Glomerular endothelial cell (primary cell): Measurements from ENCODE around the gene WNT7B. TPM values are rescaled to one million over a fixed set of nuclear protein-coding genes. Genes with fewer than 3 reads are reported as not detected.

ENCODE experiments used
- DNase-seq: peaks from one replicate; pipeline ENCODE4 v3.0.0-alpha.2; 2011; ENCODE audit warnings: low read depth, low spot score; ENCODE audit errors: extremely low read depth
- total RNA-seq: library from RNA; depleted of rRNA; stranded (reverse); fragments of >200 nt; gene quantifications from 2 replicates; pipeline ENCODE4 v1.2.3, GENCODE V29; 2015

The WNT7B gene
- total RNA-seq, 1 donor from 2014 or later, result 1.5 TPM

- no peak for DNase-seq
Observed at GRCh38 chr22:45914309-45914708, 62.7 kb downstream of the WNT7B start.

GRCh38 chr22:45912910-45913309 lies 64.1 kb downstream of the WNT7B start:
- no peak for DNase-seq

GRCh38 chr22:45911601-45912271 lies 65.2 kb downstream of the WNT7B start:
- DNase-seq, result no peak

- no peak for DNase-seq
Observed at GRCh38 chr22:45910928-45911467, 66.0 kb downstream of the WNT7B start.

GRCh38 chr22:45908961-45909360 lies 68.0 kb downstream of the WNT7B start:
- DNase-seq, result no peak

- DNase-seq, result no peak
Observed at GRCh38 chr22:45907996-45908395, 69.0 kb downstream of the WNT7B start.

GRCh38 chr22:45907378-45907777 lies 69.6 kb downstream of the WNT7B start:
- no peak for DNase-seq

GRCh38 chr22:45906946-45907345 lies 70.0 kb downstream of the WNT7B start:
- DNase-seq, result no peak

- DNase-seq, result no peak
Observed at GRCh38 chr22:45905924-45906865, 70.8 kb downstream of the WNT7B start.

- DNase-seq, result no peak
Observed at GRCh38 chr22:45905326-45905923, 71.5 kb downstream of the WNT7B start.

- no peak for DNase-seq
Observed at GRCh38 chr22:45904236-45904635, 72.7 kb downstream of the WNT7B start.

- no peak for DNase-seq
Observed at GRCh38 chr22:45903355-45904135, 73.4 kb downstream of the WNT7B start.

GRCh38 chr22:45897736-45898135 lies 79.2 kb downstream of the WNT7B start:
- DNase-seq, result no peak

GRCh38 chr22:45896964-45897538 lies 79.9 kb downstream of the WNT7B start:
- DNase-seq, result no peak

GRCh38 chr22:45896153-45896951 lies 80.6 kb downstream of the WNT7B start:
- DNase-seq, result no peak

- DNase-seq, result no peak
Observed at GRCh38 chr22:45895436-45896152, 81.4 kb downstream of the WNT7B start.

- no peak for DNase-seq
Observed at GRCh38 chr22:45893516-45893915, 83.4 kb downstream of the WNT7B start.

- no peak for DNase-seq
Observed at GRCh38 chr22:45892681-45893461, 84.1 kb downstream of the WNT7B start.
